A673 (cell line): ENCODE measurements around the gene KMT5B. TPM values are rescaled to one million over a fixed set of nuclear protein-coding genes. Genes with fewer than 3 reads are reported as not detected.

Source experiments
- BruUV-seq: library from RNA; stranded (reverse); fragments of 400-500 nt; replicated peaks from 2 replicates; lab custom pipeline; 2021; lab: Mats Ljungman, UMichigan
- CTCF ChIA-PET: fragments of 300-600 bp; sonication (Branson Sonifier 250); formaldehyde crosslinking; loops from one replicate; lab custom pipeline; 2022; ENCODE audit warnings: antibody characterized with exemption; lab: Charles Lee
- POLR2A ChIA-PET: fragments of 300-600 bp; sonication (Branson Sonifier 250); formaldehyde crosslinking; loops from one replicate; lab custom pipeline; 2022; ENCODE audit warnings: antibody characterized with exemption; ENCODE audit not compliant: low non-redundant PET; lab: Charles Lee
- DNase-seq: peaks from one replicate; pipeline ENCODE4 v3.0.0-alpha.2; 2015; ENCODE audit warnings: low spot score
- H3K27ac ChIP-seq: fragments of 200-600 bp; sonication (generic); 2 replicates; pipeline ENCODE4 v1.5.1; 2016; ENCODE audit warnings: mixed run types, low read depth, mild to moderate bottlenecking, mixed read lengths, antibody characterized with exemption, low read length; ENCODE audit not compliant: poor library complexity, severe bottlenecking
- H3K27me3 ChIP-seq: fragments of 200-600 bp; sonication (generic); replicated peaks from 2 replicates; pipeline ENCODE4 v1.6.1; 2017; ENCODE audit warnings: mixed run types, low read depth, mild to moderate bottlenecking, mixed read lengths, antibody characterized with exemption, low read length; ENCODE audit not compliant: insufficient read depth, poor library complexity
- H3K36me3 ChIP-seq: fragments of 200-600 bp; sonication (generic); 2 replicates; pipeline ENCODE4 v1.6.1; 2016; ENCODE audit warnings: mixed run types, mild to moderate bottlenecking, mixed read lengths, antibody characterized with exemption, low read length; ENCODE audit not compliant: insufficient read depth, poor library complexity, severe bottlenecking
- H3K4me1 ChIP-seq: fragments of 200-600 bp; sonication (generic); 2 replicates; pipeline ENCODE4 v1.6.1; 2017; ENCODE audit warnings: mixed run types, mild to moderate bottlenecking, mixed read lengths, antibody characterized with exemption, low read length; ENCODE audit not compliant: insufficient read depth, poor library complexity, severe bottlenecking
- H3K4me3 ChIP-seq: fragments of 200-600 bp; sonication (generic); 2 replicates; pipeline ENCODE4 v1.5.1; 2016; ENCODE audit warnings: low read depth, mixed run types, mild to moderate bottlenecking, mixed read lengths, low read length; ENCODE audit not compliant: poor library complexity, severe bottlenecking
- H3K9me3 ChIP-seq: fragments of 200-600 bp; sonication (generic); 2 replicates; pipeline ENCODE4 v1.6.1; 2016; ENCODE audit warnings: mixed run types, low read depth, mild to moderate bottlenecking, mixed read lengths, antibody characterized with exemption, low read length; ENCODE audit not compliant: poor library complexity, severe bottlenecking
- EZH2 ChIP-seq: fragments of 200-600 bp; sonication (generic); IDR thresholded peaks from 2 replicates; pipeline ENCODE4 v1.6.1; 2017; ENCODE audit warnings: borderline replicate concordance, low read depth, mild to moderate bottlenecking, mixed read lengths, antibody characterized with exemption, low read length; ENCODE audit not compliant: poor library complexity, severe bottlenecking
- intact Hi-C: fragments of 100-400 bp; cut with micrococcal nuclease; formaldehyde crosslinking; loops from one replicate; pipeline ENCODE4 v1.10.0; 2022; ENCODE audit not compliant: unreplicated experiment
- total RNA-seq: library from RNA; stranded (reverse); gene quantifications from 2 replicates; pipeline ENCODE4 v1.2.3, GENCODE V29; 2021
- TF ChIP-seq, protein P1 (sequence below): fragments of 300-800, 200-600 bp; sonication (generic); conservative IDR thresholded peaks from 2 replicates; pipeline ENCODE4 v1.5.1; 2017; ENCODE audit warnings: low read depth, mild to moderate bottlenecking, antibody characterized with exemption, low read length, moderate library complexity, mixed read lengths

Gene KMT5B
- total RNA-seq, 1 experiment from 2014 or later = 35.4 TPM

- TF ChIP-seq EZH2 = no peak
- TF ChIP-seq, protein P1, sequence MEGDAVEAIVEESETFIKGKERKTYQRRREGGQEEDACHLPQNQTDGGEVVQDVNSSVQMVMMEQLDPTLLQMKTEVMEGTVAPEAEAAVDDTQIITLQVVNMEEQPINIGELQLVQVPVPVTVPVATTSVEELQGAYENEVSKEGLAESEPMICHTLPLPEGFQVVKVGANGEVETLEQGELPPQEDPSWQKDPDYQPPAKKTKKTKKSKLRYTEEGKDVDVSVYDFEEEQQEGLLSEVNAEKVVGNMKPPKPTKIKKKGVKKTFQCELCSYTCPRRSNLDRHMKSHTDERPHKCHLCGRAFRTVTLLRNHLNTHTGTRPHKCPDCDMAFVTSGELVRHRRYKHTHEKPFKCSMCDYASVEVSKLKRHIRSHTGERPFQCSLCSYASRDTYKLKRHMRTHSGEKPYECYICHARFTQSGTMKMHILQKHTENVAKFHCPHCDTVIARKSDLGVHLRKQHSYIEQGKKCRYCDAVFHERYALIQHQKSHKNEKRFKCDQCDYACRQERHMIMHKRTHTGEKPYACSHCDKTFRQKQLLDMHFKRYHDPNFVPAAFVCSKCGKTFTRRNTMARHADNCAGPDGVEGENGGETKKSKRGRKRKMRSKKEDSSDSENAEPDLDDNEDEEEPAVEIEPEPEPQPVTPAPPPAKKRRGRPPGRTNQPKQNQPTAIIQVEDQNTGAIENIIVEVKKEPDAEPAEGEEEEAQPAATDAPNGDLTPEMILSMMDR = no peak
- Histone ChIP-seq H3K4me1 (no peaks in the 10 kb centered on the region), H3K4me3 (no peak overlapping the region), H3K27ac (no peak overlapping the region), H3K9me3 (no peaks in the 10 kb centered on the region), H3K36me3 (peaks cover 4% of the 10 kb centered on the region), H3K27me3 (no peaks in the 10 kb centered on the region)
- DNase-seq = no peak
- BruUV-seq = no TSS peak
- POLR2A ChIA-PET = no interaction called here
- intact Hi-C loops = no loop called here
- CTCF ChIA-PET = no interaction called here
Observed at GRCh38 chr11:68153742-68154141, 59.4 kb downstream of the KMT5B start.

DNA sequence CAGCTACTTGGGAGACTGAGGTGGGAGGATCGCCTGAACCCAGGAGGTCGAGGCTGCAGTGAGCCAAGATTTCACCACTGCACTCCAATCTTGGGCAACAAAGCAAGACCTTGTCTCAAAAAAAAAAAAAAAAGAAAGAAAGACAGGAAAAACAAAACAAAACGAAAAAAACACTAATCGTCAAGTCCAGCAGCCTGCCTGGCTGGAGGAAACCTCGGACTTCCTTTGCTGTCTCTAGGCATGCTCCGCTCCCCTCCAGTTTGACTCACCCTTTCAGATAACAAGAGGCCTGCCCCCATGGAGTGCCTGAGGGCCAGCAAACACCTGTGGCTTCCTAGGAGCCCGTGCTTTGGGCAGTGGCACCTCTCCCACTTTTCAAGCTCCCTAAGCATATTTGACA lies 63.1 kb downstream of the KMT5B start:
- no peak for TF ChIP-seq EZH2
- TF ChIP-seq, protein P1 = no peak
- Histone ChIP-seq H3K9me3 (no peaks in the 10 kb centered on the region), H3K4me3 (no peak overlapping the region), H3K27ac (no peak overlapping the region), H3K27me3 (no peaks in the 10 kb centered on the region), H3K36me3 (no peaks in the 10 kb centered on the region), H3K4me1 (no peaks in the 10 kb centered on the region)
- no peak for DNase-seq
- ChIA-PET POLR2A (interaction anchor here (0.6 kb wide), 1 partner anchor 18 kb away, joined by 3 read pairs; no protein-coding TSS in a partner anchor), CTCF (no interaction called here)
- BruUV-seq = no TSS peak
- intact Hi-C loops = no loop called here

DNA sequence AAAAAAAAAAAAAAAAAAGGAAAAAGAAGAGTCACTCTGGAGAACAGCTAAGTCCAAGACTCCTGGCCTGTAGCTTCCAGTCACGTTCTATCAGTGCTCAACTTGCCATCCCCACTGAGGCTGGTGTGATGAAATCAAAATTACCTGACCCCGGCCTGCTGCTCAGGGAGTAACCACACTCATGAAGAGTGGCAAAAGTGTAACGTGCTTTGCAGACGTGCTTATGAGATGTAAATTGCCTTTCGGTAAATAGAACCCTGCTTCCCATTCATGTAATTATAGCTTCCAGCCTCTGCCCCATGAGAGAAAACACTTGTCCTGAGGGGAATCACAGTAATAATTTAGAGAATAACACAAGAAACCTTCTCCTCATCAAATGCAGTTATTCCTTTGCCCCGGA lies 63.7 kb downstream of the KMT5B start:
- Histone ChIP-seq H3K27me3 (no peaks in the 10 kb centered on the region), H3K9me3 (no peaks in the 10 kb centered on the region), H3K4me1 (no peaks in the 10 kb centered on the region), H3K4me3 (no peak overlapping the region), H3K36me3 (no peaks in the 10 kb centered on the region), H3K27ac (no peak overlapping the region)
- TF ChIP-seq EZH2 = no peak
- TF ChIP-seq, protein P1 = no peak
- DNase-seq = no peak
- POLR2A ChIA-PET = interaction anchor here (0.6 kb wide), 1 partner anchor 19 kb away, joined by 3 read pairs; no protein-coding TSS in a partner anchor
- CTCF ChIA-PET = no interaction called here
- BruUV-seq = no TSS peak
- intact Hi-C loops = no loop called here
